GM12873 (cell line): ENCODE results near the gene SYT14.

Experiments used
- CTCF ChIP-seq: IDR thresholded peaks from 2 replicates; pipeline ENCODE4 v1.5.1; 2012; ENCODE audit warnings: low read depth, mild to moderate bottlenecking, moderate library complexity, low read length, control low read depth; ENCODE audit not compliant: insufficient read depth; ENCODE audit errors: missing control alignments

Gene SYT14

DNA sequence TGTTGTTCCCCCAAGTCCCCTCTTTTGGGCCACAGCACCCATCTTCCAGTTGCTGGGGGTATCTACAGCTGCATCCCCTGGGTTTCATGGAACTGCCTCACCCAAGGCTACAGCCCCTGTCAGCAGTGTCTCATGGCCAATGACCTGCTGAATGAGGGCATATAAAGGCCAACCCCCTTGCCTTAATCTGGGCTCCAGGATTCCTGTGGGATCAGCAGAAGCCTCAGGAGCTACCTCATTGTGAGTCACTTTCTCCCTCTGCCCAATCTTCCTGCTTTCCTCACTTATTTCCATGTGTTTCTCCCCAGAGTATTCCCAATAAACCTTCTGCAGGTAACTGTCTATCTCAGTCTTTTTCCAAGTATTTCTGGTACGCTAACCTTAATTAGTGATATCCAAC is 37.3 kb upstream of the SYT14 start:
- TF ChIP-seq CTCF: no peak

- no peak for TF ChIP-seq CTCF
Observed at GRCh38 chr1:209901211-209901610, 36.8 kb upstream of the SYT14 start.

DNA sequence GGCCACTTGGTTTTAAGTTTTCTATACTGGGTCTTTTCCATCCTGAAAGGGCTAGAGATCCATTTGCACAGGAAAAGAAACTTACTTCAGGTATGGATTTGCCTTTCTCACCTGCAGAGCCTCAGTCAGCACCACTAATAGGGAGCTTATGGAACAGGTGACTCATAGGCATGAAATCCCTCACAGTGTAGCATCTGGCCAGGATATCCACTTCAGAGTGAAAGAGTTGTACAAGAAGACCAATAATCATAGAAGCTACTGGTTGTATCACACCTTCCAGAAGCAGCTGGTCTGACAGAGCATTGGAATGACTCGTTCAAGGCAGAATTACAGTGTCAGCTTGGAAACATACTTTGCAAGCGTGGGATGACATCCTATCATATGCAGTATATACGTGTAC is 26.3 kb upstream of the SYT14 start:
- TF ChIP-seq CTCF: no peak

DNA sequence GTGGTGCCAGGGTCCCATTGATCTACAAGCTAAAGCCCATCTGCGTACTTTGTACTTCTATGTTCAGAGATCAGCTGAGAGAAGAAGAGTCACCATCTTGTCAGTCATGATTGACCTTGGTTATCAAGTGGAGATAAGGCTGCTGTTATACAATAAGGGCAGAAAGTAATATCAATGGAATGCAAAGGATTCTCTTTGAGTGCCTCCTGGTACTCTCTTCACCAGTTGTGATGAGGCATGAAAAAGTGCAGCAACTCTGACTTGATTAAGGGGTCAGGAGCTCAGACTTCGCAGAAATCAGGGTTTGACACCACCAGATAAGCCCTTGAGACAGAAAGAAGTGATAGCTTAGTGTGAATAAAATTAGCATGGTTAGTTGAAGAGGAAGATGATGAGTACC is 25.7 kb upstream of the SYT14 start:
- no peak for TF ChIP-seq CTCF

GRCh38 chr1:209920844-209921243 is 17.2 kb upstream of the SYT14 start:
- no peak for TF ChIP-seq CTCF

GRCh38 chr1:209924390-209924789 is 13.6 kb upstream of the SYT14 start:
- TF ChIP-seq CTCF: no peak

- no peak for TF ChIP-seq CTCF
Observed at GRCh38 chr1:209926045-209926444, 12.0 kb upstream of the SYT14 start.
